Smooth muscle cell (in vitro differentiated cells): Measurements from ENCODE around the gene RIC8B. TPM values are rescaled to one million over a fixed set of nuclear protein-coding genes. Genes with fewer than 3 reads are reported as not detected.
A peak's percentile ranks its signal among the peaks of the same experiment; 100 is the strongest.

ENCODE experiments used
- DNase-seq: peaks from one replicate; lab custom pipeline; 2025; ENCODE audit not compliant: unreplicated experiment; lab: John Stamatoyannopoulos, UW
- H2AFZ ChIP-seq: fragments of 200-600 bp; sonication (generic); 2 replicates; pipeline ENCODE4 v1.6.0; 2016; ENCODE audit warnings: antibody characterized with exemption, low read depth, mild to moderate bottlenecking
- H3F3A ChIP-seq: fragments of 200-600 bp; sonication (generic); 2 replicates; pipeline ENCODE4 v1.6.0; 2017; ENCODE audit warnings: antibody characterized with exemption, low read depth
- H3K27ac ChIP-seq: fragments of 200-600 bp; sonication (generic); 2 replicates; pipeline ENCODE4 v1.5.1; 2016; ENCODE audit warnings: low read depth, mild to moderate bottlenecking
- H3K27me3 ChIP-seq: fragments of 200-600 bp; sonication (generic); 2 replicates; pipeline ENCODE4 v1.6.1; 2016; ENCODE audit warnings: low read depth, mild to moderate bottlenecking
- H3K36me3 ChIP-seq: fragments of 200-600 bp; sonication (generic); 2 replicates; pipeline ENCODE4 v1.5.1; 2016; ENCODE audit warnings: low read depth
- H3K4me1 ChIP-seq: fragments of 200-600 bp; sonication (generic); 2 replicates; pipeline ENCODE4 v1.5.1; 2016; ENCODE audit warnings: low read depth
- H3K4me2 ChIP-seq: fragments of 200-600 bp; sonication (generic); 2 replicates; pipeline ENCODE4 v1.6.0; 2016; ENCODE audit warnings: mild to moderate bottlenecking
- H3K4me3 ChIP-seq: fragments of 200-600 bp; sonication (generic); 2 replicates; pipeline ENCODE4 v1.5.1; 2016; ENCODE audit warnings: mild to moderate bottlenecking
- H3K79me2 ChIP-seq: fragments of 200-600 bp; sonication (generic); 2 replicates; pipeline ENCODE4 v1.6.0; 2016; ENCODE audit warnings: low read depth, mild to moderate bottlenecking
- H3K9ac ChIP-seq: fragments of 200-600 bp; sonication (generic); 2 replicates; pipeline ENCODE4 v1.6.0; 2016; ENCODE audit warnings: low read depth
- H3K9me3 ChIP-seq: fragments of 200-600 bp; sonication (generic); replicated peaks from 2 replicates; pipeline ENCODE4 v1.5.1; 2016; ENCODE audit warnings: low read depth
- H4K20me1 ChIP-seq: fragments of 200-600 bp; sonication (generic); 2 replicates; pipeline ENCODE4 v1.6.0; 2016; ENCODE audit warnings: low read depth
- WGBS: methylation state at CpG from one replicate; pipeline ENCODE4 v1.1.7; 2016; ENCODE audit warnings: low lambda C conversion rate; 5-methylcytosine and 5-hydroxymethylcytosine counted together
- polyA plus RNA-seq: library from polyadenylated mRNA; unstranded; fragments of >200 nt; fragmentation: Nextera tagmentation; extraction: Ambion mirVana; gene quantifications from 2 replicates; pipeline ENCODE4 v1.2.1, GENCODE V29; 2016
- total RNA-seq: library from RNA; depleted of rRNA; stranded (reverse); fragments of >200 nt; gene quantifications from 2 replicates; pipeline ENCODE4 v1.2.3, GENCODE V29; 2014
- TF ChIP-seq, protein P1 (sequence below): fragments of 200-600 bp; sonication (generic); IDR thresholded peaks from 2 replicates; pipeline ENCODE4 v1.5.1; 2017; ENCODE audit warnings: borderline replicate concordance, mild to moderate bottlenecking, antibody characterized with exemption; ENCODE audit not compliant: insufficient read depth, poor library complexity, severe bottlenecking

The RIC8B gene
- total and polyA plus RNA-seq, 2 experiments from 2014 or later, result 7.3 to 11.7 TPM

GRCh38 chr12:106866426-106867080 lies 92.1 kb downstream of the RIC8B start:
- Histone ChIP-seq H3K27ac (no peak overlapping the region), H3K79me2 (no peaks in the 10 kb centered on the region), H2AFZ (no peak overlapping the region), H4K20me1 (peaks cover 13% of the 10 kb centered on the region), H3K27me3 (no peaks in the 10 kb centered on the region), H3K4me2 (no peak overlapping the region), H3K4me1 (peaks cover 20% of the 10 kb centered on the region), H3F3A (no peaks in the 10 kb centered on the region), H3K9ac (no peak overlapping the region), H3K4me3 (no peak overlapping the region), H3K9me3 (no peaks in the 10 kb centered on the region), H3K36me3 (no peaks in the 10 kb centered on the region)
- no peak for DNase-seq
- 75% methylated on average over 5 of the region's 5 CpGs for WGBS
- TF ChIP-seq, protein P1, sequence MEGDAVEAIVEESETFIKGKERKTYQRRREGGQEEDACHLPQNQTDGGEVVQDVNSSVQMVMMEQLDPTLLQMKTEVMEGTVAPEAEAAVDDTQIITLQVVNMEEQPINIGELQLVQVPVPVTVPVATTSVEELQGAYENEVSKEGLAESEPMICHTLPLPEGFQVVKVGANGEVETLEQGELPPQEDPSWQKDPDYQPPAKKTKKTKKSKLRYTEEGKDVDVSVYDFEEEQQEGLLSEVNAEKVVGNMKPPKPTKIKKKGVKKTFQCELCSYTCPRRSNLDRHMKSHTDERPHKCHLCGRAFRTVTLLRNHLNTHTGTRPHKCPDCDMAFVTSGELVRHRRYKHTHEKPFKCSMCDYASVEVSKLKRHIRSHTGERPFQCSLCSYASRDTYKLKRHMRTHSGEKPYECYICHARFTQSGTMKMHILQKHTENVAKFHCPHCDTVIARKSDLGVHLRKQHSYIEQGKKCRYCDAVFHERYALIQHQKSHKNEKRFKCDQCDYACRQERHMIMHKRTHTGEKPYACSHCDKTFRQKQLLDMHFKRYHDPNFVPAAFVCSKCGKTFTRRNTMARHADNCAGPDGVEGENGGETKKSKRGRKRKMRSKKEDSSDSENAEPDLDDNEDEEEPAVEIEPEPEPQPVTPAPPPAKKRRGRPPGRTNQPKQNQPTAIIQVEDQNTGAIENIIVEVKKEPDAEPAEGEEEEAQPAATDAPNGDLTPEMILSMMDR, result no peak

DNA sequence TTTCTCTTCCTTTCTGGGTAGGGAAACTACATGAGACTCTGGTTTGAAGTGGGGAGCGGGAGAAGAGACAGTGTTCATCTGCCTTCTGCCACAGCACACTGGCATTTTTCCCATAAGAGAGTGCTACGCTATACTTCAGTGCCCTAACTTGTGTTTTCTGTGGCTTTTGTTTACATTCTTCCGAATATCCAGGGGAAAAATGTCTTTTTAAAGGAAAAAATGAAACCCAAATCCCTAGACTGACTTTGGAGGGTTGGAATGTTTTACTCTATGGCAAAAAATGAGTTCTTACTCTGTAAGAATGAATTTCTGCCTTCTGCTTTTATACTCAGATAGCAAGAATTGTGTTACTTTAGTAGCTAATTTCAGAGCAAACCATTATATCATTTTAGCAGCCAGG lies 93.2 kb downstream of the RIC8B start:
- Histone ChIP-seq H3K27me3 (no peaks in the 10 kb centered on the region), H3K4me2 (no peak overlapping the region), H3K36me3 (no peaks in the 10 kb centered on the region), H2AFZ (no peak overlapping the region), H3K9ac (no peak overlapping the region), H3K4me3 (no peak overlapping the region), H3K79me2 (no peaks in the 10 kb centered on the region), H3K4me1 (peaks cover 15% of the 10 kb centered on the region), H3K27ac (peak overlapping the region; percentile 17), H3K9me3 (no peaks in the 10 kb centered on the region), H4K20me1 (peaks cover 13% of the 10 kb centered on the region), H3F3A (no peaks in the 10 kb centered on the region)
- DNase-seq, result no peak
- WGBS, result 57% methylated on average over 3 of the region's 3 CpGs
- TF ChIP-seq, protein P1, result no peak

DNA sequence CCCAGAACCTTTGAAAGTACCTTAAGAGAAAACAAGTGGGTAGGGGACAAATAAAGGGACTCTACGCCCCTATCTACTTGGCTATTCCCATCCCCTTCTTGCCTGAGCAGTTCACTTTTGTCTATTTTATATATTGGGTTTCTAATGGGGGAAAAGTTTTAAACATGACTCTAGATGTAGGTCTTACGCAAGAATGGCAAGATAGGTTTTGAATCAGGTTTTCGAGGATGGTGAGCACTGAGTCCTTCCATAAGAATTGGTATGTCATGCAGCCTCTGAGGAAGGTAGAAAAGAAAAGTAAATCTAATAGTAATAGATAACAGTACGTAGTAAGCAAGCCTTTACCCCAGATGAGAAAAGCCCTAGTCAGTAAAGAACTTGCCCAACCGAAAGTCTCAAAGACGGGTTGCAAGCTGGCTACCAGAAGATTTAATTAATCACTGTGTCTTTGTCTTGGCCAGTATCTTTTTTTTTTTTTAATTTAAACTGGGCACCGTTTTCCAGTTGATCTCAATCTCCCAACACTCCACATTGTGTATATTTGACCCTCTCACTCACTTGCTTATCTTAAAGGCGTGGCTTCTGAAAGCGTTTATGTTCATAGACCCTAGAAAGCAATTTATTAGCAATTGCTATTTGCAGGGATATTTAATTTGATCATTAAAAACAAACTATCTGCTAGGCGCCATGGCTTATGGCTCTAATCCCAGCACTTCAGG lies 94.7 kb downstream of the RIC8B start:
- DNase-seq, result no peak
- TF ChIP-seq, protein P1, result no peak
- no peak overlapping the region for H3K4me2 ChIP-seq
- H3K4me3 ChIP-seq, result no peak overlapping the region
- no peaks in the 10 kb centered on the region for H3K36me3 ChIP-seq
- H3K4me1 ChIP-seq, result peaks cover 15% of the 10 kb centered on the region
- H3F3A ChIP-seq, result no peaks in the 10 kb centered on the region
- H3K9ac ChIP-seq, result no peak overlapping the region
- no peaks in the 10 kb centered on the region for H3K9me3 ChIP-seq
- WGBS, result 96% methylated on average over 10 of the region's 10 CpGs
- no peak overlapping the region for H3K27ac ChIP-seq
- no peaks in the 10 kb centered on the region for H3K27me3 ChIP-seq
- no peak overlapping the region for H2AFZ ChIP-seq
- peaks cover 13% of the 10 kb centered on the region for H4K20me1 ChIP-seq
- no peaks in the 10 kb centered on the region for H3K79me2 ChIP-seq
